OCI-LY1 (cell line): Measurements from ENCODE around the gene TCEAL9.

Source experiments
- CTCF ChIP-seq: fragments of 200-600 bp; sonication (generic), shearing (Covaris generic); IDR thresholded peaks from 2 replicates; pipeline ENCODE4 v1.5.1; 2017; ENCODE audit warnings: mild to moderate bottlenecking, antibody characterized with exemption, low read length, moderate library complexity, mixed read lengths
- EZH2 ChIP-seq: fragments of 200-600 bp; sonication (generic), shearing (Covaris generic); IDR thresholded peaks from 2 replicates; pipeline ENCODE4 v1.8.0; 2017; ENCODE audit warnings: borderline replicate concordance, mixed run types, mild to moderate bottlenecking, antibody characterized with exemption, low read length, moderate library complexity, mixed read lengths

DNA sequence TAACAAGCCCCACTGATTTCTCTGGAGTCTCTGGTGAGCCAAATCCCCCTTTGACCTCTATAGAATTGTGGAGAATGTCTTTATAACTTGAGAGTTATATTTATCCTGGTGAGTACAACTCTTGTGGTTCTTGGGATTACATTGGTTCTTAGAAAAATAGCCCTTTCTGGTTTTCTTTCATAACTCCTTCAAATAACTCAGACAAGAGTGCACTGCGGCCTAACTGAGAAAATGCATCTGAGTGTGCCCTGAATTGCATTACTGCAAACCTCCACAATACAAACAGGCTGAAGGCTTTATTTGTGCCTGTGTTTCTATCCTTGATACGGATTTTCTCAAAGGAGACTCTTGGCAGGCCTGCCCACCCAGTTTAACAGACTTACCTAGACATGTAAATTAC is 22.7 kb downstream of the TCEAL9 start:
- no peak for TF ChIP-seq CTCF
- no peak for TF ChIP-seq EZH2
